ENCODE results near the gene PPME1. TPM values are rescaled to one million over a fixed set of nuclear protein-coding genes. Genes with fewer than 3 reads are reported as not detected.

PPME1 gene
- total and polyA plus RNA-seq, 2 of the 4 experiments (the other 2 are of a cell fraction) = 42.3 to 89.5 TPM

DNA sequence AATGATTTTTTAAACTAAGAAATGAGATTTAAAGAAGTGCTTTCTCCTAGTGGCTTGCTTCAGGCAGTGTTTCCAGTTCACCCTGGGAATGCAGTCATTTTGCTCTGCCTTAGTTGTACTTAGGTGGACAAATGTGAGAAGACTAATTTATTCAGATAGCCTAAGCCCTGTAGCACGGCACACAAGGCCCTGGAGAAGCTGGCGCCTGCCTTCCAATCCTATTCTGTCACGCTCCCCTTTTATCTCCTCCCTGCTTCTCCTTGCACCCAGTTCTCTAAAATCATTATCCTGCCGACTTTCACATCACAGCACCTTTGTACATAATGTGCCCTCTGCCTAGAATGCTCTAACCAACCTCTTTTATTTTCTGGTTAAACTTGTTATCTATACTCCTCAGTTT lies 64.0 kb downstream of the PPME1 start:
- no peaks in the 10 kb centered on the region for H3K9me1 ChIP-seq (ENCODE audit: insufficient read depth, low read length)
- H2AFZ ChIP-seq (replicated peaks; ENCODE audit: low read length, poor library complexity) = no peak overlapping the region
- H3K36me3 ChIP-seq (ENCODE audit: control insufficient read depth, insufficient read depth, low read length) = peaks cover 21% of the 10 kb centered on the region
- no peak overlapping the region for H3K9ac ChIP-seq (ENCODE audit: low read depth, low read length)
- H3K9me3 ChIP-seq (ENCODE audit: control insufficient read depth, insufficient read depth, low read length) = no peaks in the 10 kb centered on the region
- no peak overlapping the region for H3K14ac ChIP-seq (replicated peaks; ENCODE audit: low read depth, low read length)
- H2BK20ac ChIP-seq (ENCODE audit: low read depth, low read length) = no peak overlapping the region
- peaks cover 4 to 6% of the 10 kb centered on the region in 2 experiments; a peak in 2 of 4 replicates for H3K79me1 ChIP-seq (ENCODE audit: low read depth in 1 of 2, low read length in 2 of 2)
- ChIA-PET POLR2A (ENCODE audit: unreplicated experiment) (no interaction called here), CTCF (no interaction called here)
- no CpG with 5 or more reads among the region's 4 CpGs for WGBS, 2 experiments (ENCODE audit: extremely low coverage in 2 of 2, insufficient read length in 1 of 2)
- in situ Hi-C loops (cut with MboI; ENCODE audit: low sequenced_read_pairs) (no loop called here), dilution Hi-C loops (cut with HindIII; ENCODE audit: low sequenced_read_pairs, unreplicated experiment) (no loop called here), intact Hi-C loops (cut with micrococcal nuclease) (loop anchor here (5.0 kb wide), 1 partner anchor 273 kb away; no protein-coding TSS in a partner anchor)
- TF ChIP-seq CHD1 (IDR thresholded peaks at IDR 0.05; ENCODE audit: low read depth, low read length) = no peak
- no peak for TF ChIP-seq CEBPB (IDR thresholded peaks at IDR 0.05; ENCODE audit: low read depth, low read length)
- TF ChIP-seq MAZ (IDR thresholded peaks at IDR 0.05; ENCODE audit: borderline replicate concordance, low read depth, low read length) = no peak
- TF ChIP-seq RFX5 (IDR thresholded peaks at IDR 0.05; ENCODE audit: low read depth, low read length) = no peak
- no peak for TF ChIP-seq RAD21 (IDR thresholded peaks at IDR 0.05; ENCODE audit: low read length)
- TF ChIP-seq, protein P1, sequence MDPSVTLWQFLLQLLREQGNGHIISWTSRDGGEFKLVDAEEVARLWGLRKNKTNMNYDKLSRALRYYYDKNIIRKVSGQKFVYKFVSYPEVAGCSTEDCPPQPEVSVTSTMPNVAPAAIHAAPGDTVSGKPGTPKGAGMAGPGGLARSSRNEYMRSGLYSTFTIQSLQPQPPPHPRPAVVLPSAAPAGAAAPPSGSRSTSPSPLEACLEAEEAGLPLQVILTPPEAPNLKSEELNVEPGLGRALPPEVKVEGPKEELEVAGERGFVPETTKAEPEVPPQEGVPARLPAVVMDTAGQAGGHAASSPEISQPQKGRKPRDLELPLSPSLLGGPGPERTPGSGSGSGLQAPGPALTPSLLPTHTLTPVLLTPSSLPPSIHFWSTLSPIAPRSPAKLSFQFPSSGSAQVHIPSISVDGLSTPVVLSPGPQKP (IDR thresholded peaks at IDR 0.05; ENCODE audit: borderline replicate concordance, low read depth, low read length) = no peak
- no peak for TF ChIP-seq MXI1 (IDR thresholded peaks at IDR 0.05; ENCODE audit: borderline replicate concordance, low read depth, low read length)
- no peak for TF ChIP-seq RCOR1 (IDR thresholded peaks at IDR 0.05; ENCODE audit: insufficient replicate concordance, low read length)
- TF ChIP-seq POLR2A (IDR thresholded peaks at IDR 0.05; ENCODE audit: low read depth, low read length) = no peak
- H4K8ac ChIP-seq (ENCODE audit: low read depth in 2 of 2, low read length in 2 of 2) = no peak overlapping the region
- H2BK120ac ChIP-seq (ENCODE audit: low read depth, low read length) = no peak overlapping the region
- BruUV-seq (replicated peaks) = no TSS peak
- no peak overlapping the region for H3K4me3 ChIP-seq (ENCODE audit: insufficient read depth, low read depth, low read length)
- H3K23ac ChIP-seq (ENCODE audit: low read depth, low read length) = no peak overlapping the region
- no peak overlapping the region for H4K91ac ChIP-seq (ENCODE audit: insufficient read depth, low read depth, low read length)
- no peak overlapping the region for H3K18ac ChIP-seq (ENCODE audit: low read depth, low read length)
- no peaks in the 10 kb centered on the region for H3K27me3 ChIP-seq (ENCODE audit: control insufficient read depth, insufficient read depth, low read length)
- no peak overlapping the region for H3K4me2 ChIP-seq (ENCODE audit: low read depth, low read length)
- no peak overlapping the region for H3K4ac ChIP-seq (ENCODE audit: low read depth, low read length)
- H2BK15ac ChIP-seq (ENCODE audit: low read depth, low read length) = no peak overlapping the region
- H3K4me1 ChIP-seq (ENCODE audit: control insufficient read depth, insufficient read depth, low read length) = no peaks in the 10 kb centered on the region
- ATAC-seq (ENCODE audit: low read depth) = no peak
- H2AK5ac ChIP-seq (ENCODE audit: low read depth, low read length) = no peak overlapping the region
- H2AK9ac ChIP-seq (replicated peaks; ENCODE audit: low read depth, low read length, poor library complexity) = no peak overlapping the region
- no peak overlapping the region for H2BK5ac ChIP-seq (ENCODE audit: low read depth, low read length, poor library complexity, severe bottlenecking)
- H3K27ac ChIP-seq (ENCODE audit: insufficient read depth, low read length) = no peak overlapping the region
- no peak overlapping the region for H3K56ac ChIP-seq (ENCODE audit: extremely low read depth, insufficient read depth, low read length)
- DNase-seq = no peak
- no peaks in the 10 kb centered on the region for H4K20me1 ChIP-seq (ENCODE audit: insufficient read depth, low read length)
- H4K5ac ChIP-seq (ENCODE audit: low read depth, low read length) = no peak overlapping the region
